PC-3 (cell line): ENCODE measurements around the gene SLC25A12. TPM values are rescaled to one million over a fixed set of nuclear protein-coding genes. Genes with fewer than 3 reads are reported as not detected.

ENCODE experiments used
- ATAC-seq: fragments of 200-7000 bp; cut with Tn5 transposase; 2 replicates; pipeline ENCODE4 v1.9.1; 2020; ENCODE audit warnings: mild to moderate bottlenecking, moderate library complexity
- BruUV-seq: library from RNA; stranded (reverse); fragments of 400-500 nt; replicated peaks from 2 replicates; lab custom pipeline; 2021; lab: Mats Ljungman, UMichigan
- CTCF ChIA-PET: fragments of 300-600 bp; sonication (Branson Sonifier 250); formaldehyde crosslinking; loops from one replicate; lab custom pipeline; 2022; ENCODE audit warnings: antibody characterized with exemption; lab: Charles Lee
- POLR2A ChIA-PET: fragments of 300-600 bp; sonication (Branson Sonifier 250); formaldehyde crosslinking; loops from one replicate; lab custom pipeline; 2022; ENCODE audit warnings: antibody characterized with exemption; ENCODE audit not compliant: unreplicated experiment; lab: Charles Lee
- DNase-seq: peaks from one replicate; pipeline ENCODE4 v3.0.0-alpha.2; 2015
- H2AFZ ChIP-seq: fragments of 300-600 bp; sonication (generic); 2 replicates; pipeline ENCODE4 v1.6.0; 2016; ENCODE audit warnings: antibody characterized with exemption, low read length
- H3F3A ChIP-seq: fragments of 300-600 bp; sonication (generic); one replicate; pipeline ENCODE4 v1.6.0; 2017; ENCODE audit warnings: antibody characterized with exemption, low read length, control low read depth, mild to moderate bottlenecking; ENCODE audit not compliant: unreplicated experiment
- H3K27ac ChIP-seq: fragments of 300-600 bp; sonication (generic); 2 replicates; pipeline ENCODE4 v1.5.1; 2016; ENCODE audit warnings: mild to moderate bottlenecking, low read length
- H3K27me3 ChIP-seq: fragments of 300-600 bp; sonication (generic); 2 replicates; pipeline ENCODE4 v1.6.1; 2016; ENCODE audit warnings: low read length, mixed read lengths
- H3K36me3 ChIP-seq: fragments of 300-600 bp; sonication (generic); 2 replicates; pipeline ENCODE4 v1.6.1; 2016; ENCODE audit warnings: low read depth, mixed run types, low read length, mixed read lengths
- H3K4me1 ChIP-seq: fragments of 300-600 bp; sonication (generic); 2 replicates; pipeline ENCODE4 v1.5.1; 2016; ENCODE audit warnings: low read length; ENCODE audit not compliant: insufficient read depth
- H3K4me2 ChIP-seq: fragments of 300-600 bp; sonication (generic); 2 replicates; pipeline ENCODE4 v1.6.0; 2016; ENCODE audit warnings: low read length
- H3K4me3 ChIP-seq: fragments of 300-600 bp; sonication (generic); 2 replicates; pipeline ENCODE4 v1.5.1; 2016; ENCODE audit warnings: mild to moderate bottlenecking, low read length, mixed read lengths
- H3K79me2 ChIP-seq: fragments of 300-600 bp; sonication (generic); 2 replicates; pipeline ENCODE4 v1.6.1; 2017; ENCODE audit warnings: low read length, mixed read lengths
- H3K9ac ChIP-seq: fragments of 300-600 bp; sonication (generic); 2 replicates; pipeline ENCODE4 v1.6.0; 2016; ENCODE audit warnings: mild to moderate bottlenecking, low read length
- H3K9me2 ChIP-seq: fragments of 300-600 bp; sonication (generic); replicated peaks from 2 replicates; pipeline ENCODE4 v1.6.1; 2016; ENCODE audit warnings: mixed run types, low read length, mixed read lengths
- H3K9me3 ChIP-seq: fragments of 300-600 bp; sonication (generic); 2 replicates; pipeline ENCODE4 v1.6.1; 2016; ENCODE audit warnings: low read length, mixed read lengths
- H4K20me1 ChIP-seq: fragments of 300-600 bp; sonication (generic); 2 replicates; pipeline ENCODE4 v1.6.1; 2016; ENCODE audit warnings: low read length, mixed read lengths
- CTCF ChIP-seq: fragments of 300-600 bp; sonication (generic); conservative IDR thresholded peaks from 2 replicates; pipeline ENCODE4 v1.5.1; 2017; ENCODE audit warnings: antibody characterized with exemption, low read depth, mild to moderate bottlenecking, low read length
- EZH2 ChIP-seq: fragments of 300-600 bp; sonication (generic); IDR thresholded peaks from one replicate; pipeline ENCODE4 v1.6.1; 2017; ENCODE audit warnings: antibody characterized with exemption, mild to moderate bottlenecking, low read length; ENCODE audit not compliant: unreplicated experiment
- EZH2phosphoT487 ChIP-seq: fragments of 300-600 bp; sonication (generic); IDR thresholded peaks from 2 replicates; pipeline ENCODE4 v1.6.1; 2018; ENCODE audit warnings: mild to moderate bottlenecking, antibody characterized with exemption, low read length, borderline replicate concordance
- intact Hi-C: fragments of 100-400 bp; cut with micrococcal nuclease; formaldehyde crosslinking; loops from 2 replicates; pipeline ENCODE4 v1.9.0; 2023
- total RNA-seq: library from RNA; depleted of rRNA; stranded (reverse); fragments of >200 nt; gene quantifications from 2 replicates; pipeline ENCODE4 v1.2.3, GENCODE V29; 2014

Gene SLC25A12
- total RNA-seq, 1 experiment from 2014 or later = 18.4 TPM

- DNase-seq (no peak), ATAC-seq (no peak)
- H4K20me1 ChIP-seq = no peaks in the 10 kb centered on the region
- no peak for TF ChIP-seq CTCF
- no peak for TF ChIP-seq EZH2
- no peaks in the 10 kb centered on the region for H3K79me2 ChIP-seq
- no peak overlapping the region for H3K9ac ChIP-seq
- intact Hi-C loops = no loop called here
- no TSS peak for BruUV-seq
- CTCF ChIA-PET = no interaction called here
- H3K36me3 ChIP-seq = peaks cover 53% of the 10 kb centered on the region
- no peak overlapping the region for H3K27ac ChIP-seq
- H3K4me1 ChIP-seq = no peaks in the 10 kb centered on the region
- POLR2A ChIA-PET = no interaction called here
- H3F3A ChIP-seq = no peaks in the 10 kb centered on the region
- H3K9me3 ChIP-seq = peaks cover 6% of the 10 kb centered on the region; the same call in 1 of the 2 replicates
- H3K27me3 ChIP-seq = no peaks in the 10 kb centered on the region
- no peak overlapping the region for H3K4me3 ChIP-seq
- H2AFZ ChIP-seq = no peak overlapping the region
- H3K9me2 ChIP-seq = no peaks in the 10 kb centered on the region
- no peak overlapping the region for H3K4me2 ChIP-seq
Observed at GRCh38 chr2:171837736-171838135, 56.3 kb downstream of the SLC25A12 start.

GRCh38 chr2:171836146-171836910 is 57.7 kb downstream of the SLC25A12 start:
- H4K20me1 ChIP-seq = no peaks in the 10 kb centered on the region
- H3F3A ChIP-seq = no peaks in the 10 kb centered on the region
- no TSS peak for BruUV-seq
- no peak overlapping the region for H3K4me2 ChIP-seq
- TF ChIP-seq CTCF = no peak
- TF ChIP-seq EZH2phosphoT487 = no peak
- CTCF ChIA-PET = no interaction called here
- no peak overlapping the region for H2AFZ ChIP-seq
- H3K4me3 ChIP-seq = no peak overlapping the region
- POLR2A ChIA-PET = no interaction called here
- H3K9ac ChIP-seq = no peak overlapping the region
- no peaks in the 10 kb centered on the region for H3K4me1 ChIP-seq
- H3K27ac ChIP-seq = no peak overlapping the region
- no peak for ATAC-seq
- peaks cover 19% of the 10 kb centered on the region for H3K9me3 ChIP-seq
- no peaks in the 10 kb centered on the region for H3K27me3 ChIP-seq
- no peaks in the 10 kb centered on the region for H3K9me2 ChIP-seq
- no peak for DNase-seq
- H3K79me2 ChIP-seq = no peaks in the 10 kb centered on the region
- intact Hi-C loops = no loop called here
- peaks cover 61% of the 10 kb centered on the region for H3K36me3 ChIP-seq

- CTCF ChIA-PET = no interaction called here
- peaks cover 70% of the 10 kb centered on the region for H3K36me3 ChIP-seq
- H3K4me2 ChIP-seq = no peak overlapping the region
Observed at GRCh38 chr2:171835386-171835785, 58.7 kb downstream of the SLC25A12 start.

More at GRCh38 chr2:171835386-171835785, 58.7 kb downstream of the SLC25A12 start:
- Histone ChIP-seq H3K9ac (no peak overlapping the region), H4K20me1 (no peaks in the 10 kb centered on the region), H3K9me3 (peaks cover 27% of the 10 kb centered on the region), H3K4me1 (no peaks in the 10 kb centered on the region), H3K27ac (no peak overlapping the region), H3K79me2 (no peaks in the 10 kb centered on the region), H3F3A (no peaks in the 10 kb centered on the region), H3K4me3 (no peak overlapping the region), H3K9me2 (no peaks in the 10 kb centered on the region), H2AFZ (no peak overlapping the region), H3K27me3 (no peaks in the 10 kb centered on the region)
- POLR2A ChIA-PET = no interaction called here
- TF ChIP-seq CTCF (no peak), EZH2 (no peak), EZH2phosphoT487 (no peak)
- no peak for DNase-seq
- BruUV-seq = no TSS peak
- intact Hi-C loops = no loop called here
- no peak for ATAC-seq
